ENCODE results near the gene FOXS1.

The FOXS1 gene

GRCh38 chr20:31840906-31841816 is 4.2 kb downstream of the FOXS1 start:
- H3K4me3 ChIP-seq (replicated peaks; ENCODE audit: insufficient read depth, low read length) = no peak overlapping the region
- DNase-seq (ENCODE audit: low read depth in 1 of 2, low spot score in 1 of 2) = no peak
- no peaks in the 10 kb centered on the region for H3K27me3 ChIP-seq (ENCODE audit: insufficient read depth, poor library complexity, severe bottlenecking)
- no peak overlapping the region for H3K27ac ChIP-seq (replicated peaks)
- no peak for TF ChIP-seq GABPA (IDR thresholded peaks at IDR 0.05; ENCODE audit: low read depth)
- no peak for TF ChIP-seq REST (IDR thresholded peaks at IDR 0.05; ENCODE audit: insufficient replicate concordance, low read depth)
- no peak for TF ChIP-seq CTCF (IDR thresholded peaks at IDR 0.05; ENCODE audit: insufficient read depth, low read length)
- no peak for TF ChIP-seq POLR2AphosphoS5 (IDR thresholded peaks at IDR 0.05; ENCODE audit: low read depth)
- TF ChIP-seq SPI1 (IDR thresholded peaks at IDR 0.05; ENCODE audit: borderline replicate concordance, low read depth) = no peak

GRCh38 chr20:31839782-31840487 is 5.5 kb downstream of the FOXS1 start:
- Histone ChIP-seq H3K4me3 (replicated peaks; ENCODE audit: insufficient read depth, low read length) (no peak overlapping the region), H3K27ac (replicated peaks) (no peak overlapping the region), H3K27me3 (ENCODE audit: insufficient read depth, poor library complexity, severe bottlenecking) (no peaks in the 10 kb centered on the region)
- TF ChIP-seq GABPA (IDR thresholded peaks at IDR 0.05; ENCODE audit: low read depth) (no peak), CTCF (IDR thresholded peaks at IDR 0.05; ENCODE audit: insufficient read depth, low read length) (no peak), SPI1 (IDR thresholded peaks at IDR 0.05; ENCODE audit: borderline replicate concordance, low read depth) (no peak), REST (IDR thresholded peaks at IDR 0.05; ENCODE audit: insufficient replicate concordance, low read depth) (no peak), POLR2AphosphoS5 (IDR thresholded peaks at IDR 0.05; ENCODE audit: low read depth) (no peak)
- DNase-seq (ENCODE audit: low read depth in 1 of 2, low spot score in 1 of 2) = no peak

DNA sequence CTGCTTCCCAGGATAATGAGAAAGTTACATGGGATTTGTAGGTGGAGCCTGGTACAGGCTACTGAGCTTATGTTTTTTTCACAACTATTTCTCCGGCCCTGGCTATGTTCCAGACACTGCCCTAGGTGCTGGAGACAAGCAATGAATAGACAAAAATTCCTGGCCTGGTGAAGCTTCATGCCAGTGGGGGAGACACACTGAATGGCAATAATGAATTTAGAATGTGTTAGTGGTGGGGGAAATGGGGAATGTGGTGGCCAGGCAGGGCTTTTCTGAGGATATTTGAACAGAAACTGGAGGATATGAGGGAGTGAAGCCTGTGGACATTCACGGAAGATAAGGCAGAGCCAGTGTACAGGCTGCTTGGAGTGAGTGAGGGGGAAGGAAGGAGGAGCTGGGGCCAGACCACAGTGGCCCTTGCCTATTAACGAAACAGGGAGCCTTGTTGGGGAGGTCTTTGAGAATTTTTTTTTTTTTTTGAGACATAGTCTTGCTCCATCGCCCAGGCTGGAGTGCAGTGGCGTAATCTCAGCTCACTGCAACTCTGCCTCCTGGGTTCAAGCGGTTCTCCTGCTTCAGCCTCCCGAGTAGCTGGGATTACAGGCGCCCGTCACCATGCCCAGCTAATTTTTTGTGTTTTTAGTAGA is 6.6 kb downstream of the FOXS1 start:
- no peak overlapping the region for H3K4me3 ChIP-seq (replicated peaks; ENCODE audit: insufficient read depth, low read length)
- H3K27ac ChIP-seq (replicated peaks) = no peak overlapping the region
- TF ChIP-seq GABPA (IDR thresholded peaks at IDR 0.05; ENCODE audit: low read depth) = no peak
- no peak for TF ChIP-seq CTCF (IDR thresholded peaks at IDR 0.05; ENCODE audit: insufficient read depth, low read length)
- no peak for TF ChIP-seq SPI1 (IDR thresholded peaks at IDR 0.05; ENCODE audit: borderline replicate concordance, low read depth)
- no peaks in the 10 kb centered on the region for H3K27me3 ChIP-seq (ENCODE audit: insufficient read depth, poor library complexity, severe bottlenecking)
- DNase-seq (ENCODE audit: low read depth in 1 of 2, low spot score in 1 of 2) = peak in 1 of 2 experiments; percentile 50
